ENCODE results near the gene IFNA13. TPM values are rescaled to one million over a fixed set of nuclear protein-coding genes. Genes with fewer than 3 reads are reported as not detected.

Gene IFNA13
- total RNA-seq, 1 donor from 2014 or later, result not detected

DNA sequence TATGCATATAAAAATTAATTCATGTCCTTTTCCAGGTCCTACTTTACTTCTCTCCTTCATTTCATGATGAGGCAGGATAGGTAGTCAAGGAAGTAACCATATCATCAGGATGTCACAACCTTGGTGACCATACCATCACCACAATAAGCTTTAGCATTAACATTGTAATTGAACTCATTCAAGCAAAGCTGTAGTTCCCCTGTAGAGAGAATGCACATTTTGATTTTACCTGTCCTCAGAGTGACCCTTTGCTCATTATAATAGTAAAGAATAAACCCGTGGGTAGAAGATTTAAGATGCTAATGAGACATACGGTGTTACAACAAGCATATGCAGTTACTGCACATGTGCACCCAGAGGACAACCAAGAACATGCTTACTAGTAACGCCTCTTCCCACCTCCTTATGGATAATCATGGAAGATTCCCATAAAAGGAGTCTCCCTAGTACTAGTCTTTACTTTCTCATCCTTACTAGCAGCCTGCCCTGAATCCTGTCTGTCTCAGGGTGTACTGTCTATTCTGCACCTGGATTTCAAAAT, 19.4 kb downstream of the IFNA13 start:
- no peaks in the 10 kb centered on the region for H3K36me3 ChIP-seq
- no peak overlapping the region for H3K27ac ChIP-seq
- no peaks in the 10 kb centered on the region for H3K27me3 ChIP-seq
- no peaks in the 10 kb centered on the region for H3K4me1 ChIP-seq
- intact Hi-C loops (cut with DNase I), result no loop called here
- no peak overlapping the region for H3K4me3 ChIP-seq
- no peaks in the 10 kb centered on the region for H3K9me3 ChIP-seq
- DNase-seq (ENCODE audit: low spot score in 2 of 2), result no peak
- no peak for TF ChIP-seq CTCF (IDR thresholded peaks at IDR 0.05)

GRCh38 chr9:21340735-21341134, 27.1 kb downstream of the IFNA13 start:
- intact Hi-C loops (cut with DNase I), result no loop called here
- DNase-seq (ENCODE audit: low spot score in 2 of 2), result no peak
- Histone ChIP-seq H3K9me3 (no peaks in the 10 kb centered on the region), H3K4me3 (no peak overlapping the region), H3K27ac (no peak overlapping the region), H3K4me1 (no peaks in the 10 kb centered on the region), H3K36me3 (no peaks in the 10 kb centered on the region), H3K27me3 (no peaks in the 10 kb centered on the region)
- no peak for TF ChIP-seq CTCF (IDR thresholded peaks at IDR 0.05)

DNA sequence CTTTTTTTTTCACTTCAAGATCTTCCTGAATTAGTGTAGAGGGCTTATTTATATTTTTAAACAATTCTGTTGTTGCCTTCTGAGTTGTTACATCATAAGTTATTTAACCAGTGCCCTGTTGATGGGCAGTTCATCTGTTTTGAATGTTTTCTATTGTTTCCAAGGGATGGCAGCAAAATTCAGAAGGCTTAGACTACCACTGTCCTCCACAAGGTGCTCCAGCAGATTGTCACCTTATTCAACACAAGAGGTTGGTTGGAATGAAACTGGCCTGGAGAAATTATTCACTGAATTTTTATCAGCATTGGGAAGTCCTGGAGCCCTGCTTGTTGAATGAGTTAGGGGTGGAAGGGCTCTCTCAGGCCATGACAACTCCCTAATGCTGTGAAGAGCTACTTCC, 31.4 kb downstream of the IFNA13 start:
- DNase-seq (ENCODE audit: low spot score in 2 of 2), result no peak
- Histone ChIP-seq H3K9me3 (no peaks in the 10 kb centered on the region), H3K27me3 (no peaks in the 10 kb centered on the region), H3K4me1 (peaks cover 7 to 21% of the 10 kb centered on the region in 2 donors), H3K36me3 (no peaks in the 10 kb centered on the region), H3K27ac (no peak overlapping the region), H3K4me3 (no peak overlapping the region)
- TF ChIP-seq CTCF (IDR thresholded peaks at IDR 0.05), result no peak
- intact Hi-C loops (cut with DNase I), result loop anchor here (5.0 to 10.0 kb wide), 3 partner anchors 221 to 766 kb away; partner anchors contain the start of gene CDKN2B

DNA sequence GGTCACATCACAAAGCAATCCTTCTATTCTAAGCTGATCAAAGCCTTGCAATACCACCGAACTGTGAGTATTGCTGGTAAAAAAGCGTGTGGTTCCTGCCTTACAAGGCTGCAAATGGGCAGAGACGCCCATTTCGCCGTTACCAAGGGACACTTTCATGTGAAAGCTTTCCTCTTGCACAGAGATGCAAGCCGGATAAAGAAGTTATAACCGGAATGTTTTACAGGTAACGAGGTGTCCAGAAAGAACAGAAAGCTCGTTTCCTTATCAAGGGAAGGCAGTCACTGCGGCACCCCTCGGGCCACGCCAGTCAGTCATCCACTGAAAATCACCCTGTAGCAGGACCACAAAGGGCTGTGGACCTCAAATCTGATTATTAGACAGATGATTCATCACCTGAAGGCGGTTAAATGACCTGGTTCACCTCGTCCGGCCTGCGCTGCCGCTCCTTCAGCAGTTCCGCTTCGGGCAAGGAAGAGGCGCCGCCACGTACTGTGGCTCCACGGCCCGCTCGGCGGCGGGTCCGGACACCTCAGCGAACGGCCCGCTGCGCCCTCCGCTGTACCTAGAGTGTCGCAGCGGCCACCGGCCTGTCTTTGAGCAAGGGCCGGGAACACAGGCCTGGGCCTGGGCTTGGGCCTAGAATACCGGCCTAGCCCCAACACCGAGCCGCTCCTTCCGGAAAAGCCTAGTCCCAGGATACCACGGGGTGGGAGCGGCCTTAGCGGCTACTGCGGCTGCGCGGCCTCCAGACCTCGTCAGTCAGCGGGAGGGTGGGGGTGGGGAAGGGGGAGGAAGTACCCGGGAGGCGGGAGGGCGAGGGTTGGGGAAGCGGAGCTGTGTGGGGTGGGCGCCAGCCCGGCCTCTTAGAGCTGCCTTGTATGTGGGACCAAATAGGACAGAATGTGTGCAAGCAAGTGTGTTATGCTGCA, 32.9 kb downstream of the IFNA13 start, which contains the start of gene KLHL9:
TSS of gene KLHL9 (minus strand) at position 704 of the 932 bp plus-strand sequence. CDS start at position 159, 545 bp downstream.
- peak within 1 kb of the TSS; percentile 86 to 97 for H3K27ac ChIP-seq
- peak within 1 kb of the TSS; percentile 73 to 99 for H3K4me3 ChIP-seq
- no peaks in the 10 kb centered on the region for H3K27me3 ChIP-seq
- intact Hi-C loops (cut with DNase I), result loop anchor here (2.0 to 10.0 kb wide), 5 partner anchors 62 to 767 kb away; partner anchors contain the start of genes CDKN2B and MTAP
- no peak for TF ChIP-seq CTCF (IDR thresholded peaks at IDR 0.05)
- no peaks in the 10 kb centered on the region for H3K9me3 ChIP-seq
- peaks cover 9 to 27% of the 10 kb centered on the region in 2 donors for H3K4me1 ChIP-seq
- peak; percentile 54 to 95 for DNase-seq (ENCODE audit: low spot score in 2 of 2)
- H3K36me3 ChIP-seq, result no peaks in the 10 kb centered on the region

GRCh38 chr9:21333226-21333625, 34.6 kb downstream of the IFNA13 start:
- Histone ChIP-seq H3K4me3 (peak overlapping the region; percentile 13 to 73), H3K36me3 (no peaks in the 10 kb centered on the region), H3K4me1 (peaks cover 9 to 30% of the 10 kb centered on the region in 2 donors), H3K27me3 (no peaks in the 10 kb centered on the region), H3K27ac (no peak overlapping the region), H3K9me3 (no peaks in the 10 kb centered on the region)
- DNase-seq (ENCODE audit: low spot score in 2 of 2), result no peak
- no peak for TF ChIP-seq CTCF (IDR thresholded peaks at IDR 0.05)
- intact Hi-C loops (cut with DNase I), result loop anchor here (5.0 to 10.0 kb wide), 2 partner anchors 64 to 672 kb away; partner anchors contain the start of gene CDKN2B
